M059J (cell line): ENCODE results near the gene PLAAT3. TPM values are rescaled to one million over a fixed set of nuclear protein-coding genes. Genes with fewer than 3 reads are reported as not detected.
"Not testable (repeated sequence)": the region's sequence is repeated elsewhere in the genome, so short reads cannot be mapped to it uniquely, and the experiment has no call there.

ENCODE experiments used
- DNase-seq: peaks from one replicate; pipeline ENCODE4 v3.0.0-alpha.2; 2012; ENCODE audit warnings: low read depth
- total RNA-seq: library from RNA; depleted of rRNA; stranded (reverse); fragments of >200 nt; shearing (Covaris generic); gene quantifications from 2 replicates; pipeline ENCODE4 v1.2.3, GENCODE V29; 2014; rRNA removed

The PLAAT3 gene
- total RNA-seq, result 25.1 and 36.5 TPM in 2 replicates

DNA sequence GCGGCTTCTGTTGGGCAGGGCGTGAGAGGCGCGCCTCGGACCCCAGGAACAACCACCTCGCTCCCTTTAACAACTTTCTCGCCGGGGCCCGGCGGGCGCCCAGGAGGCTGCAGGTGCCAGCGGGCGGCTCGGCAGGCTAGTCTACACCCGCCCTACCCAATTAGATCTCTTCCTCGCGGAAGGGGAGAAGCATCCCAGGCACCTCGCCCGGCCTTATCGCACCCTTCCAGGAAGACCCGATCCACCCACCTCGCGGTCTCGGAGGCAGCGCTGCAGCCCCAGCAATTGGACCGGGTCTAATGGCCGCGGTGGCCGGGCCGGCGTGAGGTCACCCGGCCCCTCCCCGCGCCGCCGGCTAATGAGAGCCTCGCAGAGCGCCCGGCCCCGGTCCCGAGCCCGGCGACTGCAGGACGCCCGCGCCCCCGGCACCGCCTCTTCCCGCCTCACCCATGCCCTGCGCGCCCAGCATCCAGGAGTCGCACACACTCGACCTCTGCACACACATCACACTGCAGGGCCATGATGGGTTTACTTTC is at the start of gene PLAAT3:
PLAAT3 (minus strand) TSS at position 298 of the 536 bp plus-strand sequence. CDS start 419 bp downstream, outside the sequence.
- peak; percentile 81 for DNase-seq

GRCh38 chr11:63663809-63664208 is 49.6 kb upstream of the PLAAT3 start:
- peak; percentile 82 for DNase-seq

DNA sequence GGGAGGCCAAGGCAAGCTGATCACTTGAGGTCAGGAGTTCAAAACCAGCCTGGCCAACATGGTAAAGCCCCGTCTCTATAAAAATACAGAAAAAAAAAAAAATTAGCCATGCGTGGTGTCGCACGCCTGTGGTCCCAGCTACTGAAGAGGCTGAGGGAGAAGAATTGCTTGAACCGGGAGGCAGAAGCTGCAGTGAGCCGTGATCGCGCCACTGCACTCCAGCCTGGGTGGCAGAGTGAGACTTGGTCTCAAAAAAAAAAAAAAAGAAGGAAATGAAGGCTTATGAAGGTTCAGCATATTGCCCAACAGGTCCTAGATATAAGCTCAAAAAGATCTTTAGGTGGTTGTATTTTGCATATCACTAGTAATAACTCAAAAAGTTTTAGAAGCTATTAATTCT is 46.7 kb upstream of the PLAAT3 start:
- DNase-seq, result no peak

GRCh38 chr11:63652671-63653070 is 38.4 kb upstream of the PLAAT3 start:
- DNase-seq, result no peak

DNA sequence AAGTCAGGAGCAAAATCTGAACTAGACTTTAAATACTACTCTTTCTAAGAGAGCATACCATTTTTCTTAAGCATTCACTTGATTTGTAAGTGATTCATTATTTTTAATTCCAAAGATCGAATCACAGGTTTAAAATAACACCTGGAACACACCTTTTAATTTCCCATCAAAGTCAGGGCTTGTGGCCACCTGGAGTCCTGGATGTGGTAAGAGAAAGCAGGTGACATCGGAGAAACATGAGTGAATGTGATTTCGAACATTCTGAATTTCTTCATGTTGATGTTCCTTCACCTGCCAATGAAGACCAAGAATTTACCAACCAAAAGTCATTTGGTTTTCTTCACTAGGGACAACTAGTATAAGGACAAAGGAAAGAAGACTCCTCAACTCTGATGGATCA is 29.0 kb upstream of the PLAAT3 start:
- DNase-seq, result no peak

- peak; percentile 31 for DNase-seq
Measured at GRCh38 chr11:63641727-63642126, 27.5 kb upstream of the PLAAT3 start.

- DNase-seq, result no peak
Measured at GRCh38 chr11:63639199-63639832, 25.1 kb upstream of the PLAAT3 start.

- DNase-seq, result not testable (repeated sequence)
Measured at GRCh38 chr11:63638436-63638835, 24.2 kb upstream of the PLAAT3 start.

- DNase-seq, result peak; percentile 59
Measured at GRCh38 chr11:63635762-63636465, 21.7 kb upstream of the PLAAT3 start.

DNA sequence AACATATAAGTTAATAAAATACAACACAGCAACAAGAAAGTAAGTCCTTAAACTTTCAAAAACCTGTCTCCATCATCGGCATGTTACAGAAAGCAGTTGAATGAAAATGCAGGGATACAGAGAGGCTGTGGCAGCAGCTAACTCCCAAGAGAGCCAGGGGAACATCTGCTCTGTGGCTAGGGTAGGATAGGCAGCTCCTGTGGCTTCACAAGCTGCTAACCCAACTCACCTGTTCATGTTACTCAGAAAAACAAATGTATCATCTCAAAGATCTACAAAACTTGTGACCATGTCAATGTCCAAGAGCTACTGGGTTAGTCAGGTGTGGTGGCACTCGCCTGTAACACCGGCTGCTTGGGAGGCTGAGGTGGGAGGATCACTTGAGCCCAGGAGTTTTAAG is 15.2 kb upstream of the PLAAT3 start:
- DNase-seq, result no peak

DNA sequence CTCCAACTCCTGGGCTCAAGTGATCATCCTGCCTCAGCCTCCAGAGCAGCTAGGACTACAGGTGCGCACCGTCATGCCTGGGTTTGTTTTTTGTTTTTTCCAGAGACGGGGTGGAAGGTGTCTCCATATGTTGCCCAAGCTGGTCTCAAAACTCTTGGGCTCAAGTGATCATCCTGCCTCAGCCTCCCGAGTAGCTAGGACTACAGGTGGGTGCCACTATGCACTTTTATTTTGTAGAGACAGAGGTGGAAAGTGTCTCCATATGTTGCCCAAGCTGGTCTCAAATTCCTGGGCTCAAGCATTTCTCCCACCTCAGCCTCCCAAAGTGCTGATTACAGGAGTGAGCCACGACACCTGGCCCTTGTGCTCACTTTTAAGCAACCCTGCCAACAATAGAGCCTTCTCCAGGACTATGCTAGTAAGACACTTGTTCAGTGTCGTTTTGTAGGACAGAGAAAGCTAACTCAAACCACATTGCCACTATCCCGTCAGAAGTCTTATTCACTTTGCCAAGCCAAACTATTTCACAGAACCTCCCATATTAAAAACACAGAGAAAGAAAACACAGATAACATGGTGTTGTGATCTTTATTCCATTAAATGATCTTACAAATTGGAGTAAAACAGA is 9.4 kb upstream of the PLAAT3 start:
- no peak for DNase-seq

DNA sequence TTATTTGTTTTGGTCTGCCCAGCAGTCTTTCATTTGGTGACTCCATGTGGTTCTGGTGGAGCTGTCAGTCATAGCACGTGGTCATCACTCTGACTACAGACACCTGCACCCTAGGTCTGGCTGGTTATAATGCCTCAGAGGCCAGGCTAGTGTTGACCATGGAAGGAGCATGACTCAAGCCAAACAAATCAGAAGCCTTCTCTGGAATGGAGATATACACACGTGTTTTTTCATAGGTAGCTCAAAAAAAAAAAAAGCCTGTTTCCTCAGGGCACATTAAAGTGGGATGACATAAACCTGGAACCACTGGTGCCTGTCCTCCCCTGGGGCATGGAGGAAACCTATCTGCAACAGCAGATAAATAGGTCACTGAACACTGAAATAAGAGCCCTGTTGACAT is 8.1 kb upstream of the PLAAT3 start:
- DNase-seq, result peak; percentile 73

DNA sequence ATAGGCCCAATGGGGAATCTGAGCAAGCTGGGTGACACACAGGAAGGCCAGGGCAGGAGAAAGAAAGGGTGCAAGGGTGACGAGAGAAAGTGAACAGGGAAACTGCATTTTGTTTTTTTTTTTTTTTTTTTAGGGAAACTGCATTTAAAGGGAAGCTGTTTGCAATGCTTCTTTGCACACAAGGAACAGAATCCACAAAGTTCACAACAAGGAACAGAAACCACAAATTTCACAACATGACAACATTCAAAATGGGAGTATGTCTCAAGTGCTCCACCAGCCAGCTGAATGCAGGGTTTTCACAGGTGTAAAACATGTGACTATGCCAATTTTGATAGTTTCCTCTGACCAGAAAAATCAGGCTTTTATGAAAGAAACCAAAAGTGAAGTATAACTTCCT is 6.8 kb upstream of the PLAAT3 start:
- DNase-seq, result no peak

GRCh38 chr11:63619967-63620366 is 5.7 kb upstream of the PLAAT3 start:
- no peak for DNase-seq

GRCh38 chr11:63617686-63618085 is 3.5 kb upstream of the PLAAT3 start:
- DNase-seq, result not testable (repeated sequence)

- DNase-seq, result no peak
Measured at GRCh38 chr11:63616953-63617352, 2.7 kb upstream of the PLAAT3 start.

- peak; percentile 47 for DNase-seq
Measured at GRCh38 chr11:63613517-63614135, 607 bp downstream of the PLAAT3 start.

GRCh38 chr11:63612181-63612580 is 2.1 kb downstream of the PLAAT3 start:
- DNase-seq, result no peak

GRCh38 chr11:63611395-63611747 is 2.9 kb downstream of the PLAAT3 start:
- no peak for DNase-seq

GRCh38 chr11:63610604-63611394 is 3.4 kb downstream of the PLAAT3 start:
- DNase-seq, result peak; percentile 48

DNA sequence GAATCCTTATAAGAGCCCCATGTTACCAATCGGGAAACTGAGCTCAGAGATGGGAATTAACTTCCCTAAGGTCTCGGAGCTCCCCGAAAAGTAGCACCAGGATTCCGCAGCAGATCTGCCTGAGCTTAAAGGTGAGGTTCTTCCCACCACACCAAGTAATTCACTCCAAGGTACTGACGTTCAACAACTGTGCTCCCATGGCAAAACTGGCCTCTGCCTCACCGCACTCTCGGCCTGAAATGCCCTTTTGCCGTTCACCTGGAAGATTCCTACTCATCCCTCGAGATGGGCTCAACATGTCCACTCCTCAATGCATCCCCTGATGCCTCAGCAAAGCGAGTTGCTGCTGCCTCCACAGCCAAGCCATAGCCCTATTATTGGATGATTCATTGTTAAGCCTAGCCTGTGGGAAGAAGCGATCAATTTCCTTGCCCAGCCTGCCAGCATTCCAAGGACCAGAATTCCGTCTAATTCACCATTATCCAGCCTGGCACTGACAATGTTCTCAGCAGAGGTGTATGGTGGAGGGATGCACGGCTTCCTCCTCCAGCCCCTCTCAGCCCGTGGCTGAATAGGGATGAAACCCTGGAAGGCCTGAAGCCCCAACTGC is 4.2 kb downstream of the PLAAT3 start:
- peak; percentile 49 for DNase-seq
